NCI-H82 (cell line): Measurements from ENCODE around the gene PPP2R1A.

Source experiments
- DNase-seq: peaks from one replicate; lab custom pipeline; 2025; lab: John Stamatoyannopoulos, UW

Gene PPP2R1A

GRCh38 chr19:52189735-52190486 lies at the start of gene PPP2R1A:
Gene PPP2R1A, plus strand, starts transcription at chr19:52190052. Its CDS starts 45 bp downstream, at chr19:52190097.
- DNase-seq, result peak; percentile 100

- DNase-seq, result no peak
Observed at GRCh38 chr19:52141203-52141602, 48.6 kb upstream of the PPP2R1A start.

GRCh38 chr19:52142001-52142595 lies 47.8 kb upstream of the PPP2R1A start:
- DNase-seq, result no peak

- no peak for DNase-seq
Observed at GRCh38 chr19:52148256-52148655, 41.6 kb upstream of the PPP2R1A start.

GRCh38 chr19:52155596-52156359 lies 34.1 kb upstream of the PPP2R1A start:
- DNase-seq, result no peak

GRCh38 chr19:52170304-52170703 lies 19.5 kb upstream of the PPP2R1A start:
- DNase-seq, result no peak

GRCh38 chr19:52170863-52171320 lies 19.0 kb upstream of the PPP2R1A start:
- DNase-seq, result peak; percentile 37

- DNase-seq, result peak; percentile 75
Observed at GRCh38 chr19:52171321-52172169, 18.3 kb upstream of the PPP2R1A start, which contains the start of gene ZNF836. Gene ZNF836, minus strand, starts transcription at chr19:52171621. Its CDS starts 3,549 bp downstream, at chr19:52168072.

- DNase-seq, result no peak
Observed at GRCh38 chr19:52172347-52172746, 17.5 kb upstream of the PPP2R1A start.

- DNase-seq, result no peak
Observed at GRCh38 chr19:52176574-52176973, 13.3 kb upstream of the PPP2R1A start.

GRCh38 chr19:52187407-52187806 lies 2.4 kb upstream of the PPP2R1A start:
- DNase-seq, result no peak

GRCh38 chr19:52188822-52189734 lies 774 bp upstream of the PPP2R1A start:
- peak; percentile 64 for DNase-seq

GRCh38 chr19:52190487-52191293 lies 838 bp downstream of the PPP2R1A start:
- DNase-seq, result peak; percentile 42

- DNase-seq, result no peak
Observed at GRCh38 chr19:52191389-52191788, 1.5 kb downstream of the PPP2R1A start.

- DNase-seq, result no peak
Observed at GRCh38 chr19:52191951-52192350, 2.1 kb downstream of the PPP2R1A start.

- no peak for DNase-seq
Observed at GRCh38 chr19:52196256-52196967, 6.6 kb downstream of the PPP2R1A start.

- DNase-seq, result no peak
Observed at GRCh38 chr19:52197964-52198363, 8.1 kb downstream of the PPP2R1A start.

- DNase-seq, result no peak
Observed at GRCh38 chr19:52198678-52199077, 8.8 kb downstream of the PPP2R1A start.

GRCh38 chr19:52200044-52200443 lies 10.2 kb downstream of the PPP2R1A start:
- DNase-seq, result no peak
